OCI-LY7 (cell line): ENCODE measurements around the gene OST4. TPM values are rescaled to one million over a fixed set of nuclear protein-coding genes. Genes with fewer than 3 reads are reported as not detected.

Experiments used
- BruUV-seq: library from RNA; stranded (reverse); fragments of 400-500 nt; replicated peaks from 2 replicates; lab custom pipeline; 2021; lab: Mats Ljungman, UMichigan
- CTCF ChIA-PET: fragments of 300-600 bp; sonication (Branson Sonifier 250); formaldehyde crosslinking; loops from one replicate; lab custom pipeline; 2022; ENCODE audit warnings: antibody characterized with exemption; ENCODE audit not compliant: unreplicated experiment; lab: Charles Lee
- POLR2A ChIA-PET: fragments of 300-600 bp; sonication (Branson Sonifier 250); formaldehyde crosslinking; loops from one replicate; lab custom pipeline; 2022; ENCODE audit warnings: antibody characterized with exemption; lab: Charles Lee
- DNase-seq: peaks from one replicate; pipeline ENCODE4 v3.0.0-alpha.2; 2015; ENCODE audit warnings: low spot score
- H2AFZ ChIP-seq: fragments of 200-600 bp; sonication (generic), shearing (Covaris generic); 2 replicates; pipeline ENCODE4 v1.6.1; 2014; ENCODE audit warnings: mild to moderate bottlenecking, antibody characterized with exemption, low read length, moderate library complexity
- H3K27ac ChIP-seq: fragments of 200-600 bp; sonication (generic); 2 replicates; pipeline ENCODE4 v1.5.1; 2014; ENCODE audit warnings: mixed run types, low read depth, mild to moderate bottlenecking, moderate library complexity, low read length, inconsistent platforms; ENCODE audit not compliant: poor library complexity, severe bottlenecking
- H3K36me3 ChIP-seq: fragments of 200-600 bp; sonication (generic); 2 replicates; pipeline ENCODE4 v1.6.1; 2014; ENCODE audit warnings: mild to moderate bottlenecking, antibody characterized with exemption, low read length, moderate library complexity, mixed read lengths; ENCODE audit not compliant: insufficient read depth
- H3K4me1 ChIP-seq: fragments of 200-600 bp; sonication (generic); 2 replicates; pipeline ENCODE4 v1.5.1; 2014; ENCODE audit warnings: mild to moderate bottlenecking, low read length; ENCODE audit not compliant: insufficient read depth, poor library complexity, severe bottlenecking
- H3K4me2 ChIP-seq: fragments of 200-600 bp; sonication (generic); 2 replicates; pipeline ENCODE4 v1.6.1; 2014; ENCODE audit warnings: mild to moderate bottlenecking, low read length
- H3K4me3 ChIP-seq: fragments of 200-600 bp; sonication (generic); 2 replicates; pipeline ENCODE4 v1.5.1; 2014; ENCODE audit warnings: mild to moderate bottlenecking, low read depth, low read length; ENCODE audit not compliant: poor library complexity, severe bottlenecking
- H3K79me2 ChIP-seq: fragments of 200-600 bp; sonication (generic); 2 replicates; pipeline ENCODE4 v1.6.1; 2016; ENCODE audit warnings: low read depth, mild to moderate bottlenecking, low read length, moderate library complexity, mixed read lengths; ENCODE audit not compliant: insufficient read depth
- H3K9me2 ChIP-seq: fragments of 200-600 bp; sonication (generic); 2 replicates; pipeline ENCODE4 v1.6.1; 2016; ENCODE audit warnings: mild to moderate bottlenecking, low read length, mixed read lengths; ENCODE audit not compliant: insufficient read depth
- H3K9me3 ChIP-seq: fragments of 200-600 bp; sonication (generic); 2 replicates; pipeline ENCODE4 v1.6.1; 2014; ENCODE audit warnings: mild to moderate bottlenecking, mixed run types, low read length, mixed read lengths
- H4K20me1 ChIP-seq: fragments of 200-600 bp; sonication (generic); 2 replicates; pipeline ENCODE4 v1.6.1; 2014; ENCODE audit warnings: mild to moderate bottlenecking, antibody characterized with exemption, low read length, moderate library complexity, mixed read lengths; ENCODE audit not compliant: insufficient read depth
- EZH2phosphoT487 ChIP-seq: fragments of 200-600 bp; sonication (generic); IDR thresholded peaks from 2 replicates; pipeline ENCODE4 v1.6.1; 2018; ENCODE audit warnings: low read depth, borderline replicate concordance, mild to moderate bottlenecking, mixed run types, antibody characterized with exemption, low read length, moderate library complexity, mixed read lengths
- intact Hi-C: fragments of 100-400 bp; cut with micrococcal nuclease; formaldehyde crosslinking; loops from one replicate; pipeline ENCODE4 v1.10.0; 2022; ENCODE audit not compliant: unreplicated experiment
- total RNA-seq, 2 experiments: library from RNA; depleted of rRNA in 1 of 2; stranded (reverse); fragments of >200 nt in 1 of 2; shearing (Covaris generic) in 1 of 2; gene quantifications; 2 replicates each; pipeline ENCODE4 v1.2.3, GENCODE V29; 2014 to 2022
- TF ChIP-seq, protein P1 (sequence below): fragments of 200-600 bp; sonication (generic); conservative IDR thresholded peaks from 2 replicates; pipeline ENCODE4 v1.5.1; 2014; ENCODE audit warnings: mild to moderate bottlenecking, antibody characterized with exemption, low read length, moderate library complexity, mixed read lengths

OST4 gene
- total RNA-seq, 2 experiments from 2014 or later: 214 to 267 TPM

DNA sequence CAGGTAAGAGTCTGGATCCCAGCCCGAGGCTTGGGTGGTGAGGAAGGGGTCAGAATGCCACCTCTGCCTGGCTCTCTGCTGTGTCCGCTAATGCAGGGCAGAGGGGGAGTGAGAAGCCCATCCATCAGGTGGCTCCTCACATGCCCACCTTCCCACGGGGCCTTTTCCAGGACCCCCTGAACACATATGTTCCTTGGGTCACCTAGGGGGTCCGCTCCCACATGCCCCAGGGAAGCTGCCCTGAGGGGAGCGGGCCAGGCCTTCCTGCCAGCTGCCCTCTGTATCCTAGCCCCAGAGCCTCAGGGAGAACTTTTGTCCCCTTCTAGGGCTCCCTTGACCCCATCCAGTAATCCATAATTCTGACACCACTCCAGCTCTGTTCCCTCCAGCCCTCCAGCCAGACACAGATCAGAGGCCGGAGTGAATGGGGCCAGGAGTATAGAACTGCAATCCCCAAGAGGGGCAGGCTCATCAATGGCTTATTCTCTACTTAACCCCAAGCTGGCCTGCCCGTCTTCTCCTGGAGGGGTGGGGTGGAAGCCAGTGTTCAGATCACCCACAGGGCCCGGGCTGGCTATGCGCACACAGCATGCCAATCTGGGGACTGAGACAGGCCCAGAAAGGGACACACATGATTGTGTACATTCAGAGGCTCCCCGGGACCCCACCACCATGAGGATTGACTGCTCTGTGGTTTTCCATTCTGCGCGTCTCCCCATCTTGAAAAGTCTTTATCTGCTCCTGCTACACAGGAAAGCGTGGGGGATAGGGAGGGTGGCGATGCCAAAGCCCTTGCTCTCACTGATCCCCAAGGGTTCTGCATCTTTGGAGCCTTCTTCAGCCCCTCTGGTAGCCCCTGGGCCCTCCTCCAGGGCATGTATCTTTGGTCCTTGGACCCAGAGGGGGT lies 8.0 kb upstream of the OST4 start:
- intact Hi-C loops: no loop called here
- peaks cover 58% of the 10 kb centered on the region for H3K4me1 ChIP-seq
- H3K27ac ChIP-seq: no peak overlapping the region
- no peak overlapping the region for H3K4me3 ChIP-seq
- H2AFZ ChIP-seq: no peak overlapping the region
- no peaks in the 10 kb centered on the region for H3K36me3 ChIP-seq
- no peak for DNase-seq
- H4K20me1 ChIP-seq: no peaks in the 10 kb centered on the region
- H3K9me3 ChIP-seq: no peaks in the 10 kb centered on the region
- H3K4me2 ChIP-seq: no peak overlapping the region
- H3K9me2 ChIP-seq: no peaks in the 10 kb centered on the region
- TF ChIP-seq, protein P1, sequence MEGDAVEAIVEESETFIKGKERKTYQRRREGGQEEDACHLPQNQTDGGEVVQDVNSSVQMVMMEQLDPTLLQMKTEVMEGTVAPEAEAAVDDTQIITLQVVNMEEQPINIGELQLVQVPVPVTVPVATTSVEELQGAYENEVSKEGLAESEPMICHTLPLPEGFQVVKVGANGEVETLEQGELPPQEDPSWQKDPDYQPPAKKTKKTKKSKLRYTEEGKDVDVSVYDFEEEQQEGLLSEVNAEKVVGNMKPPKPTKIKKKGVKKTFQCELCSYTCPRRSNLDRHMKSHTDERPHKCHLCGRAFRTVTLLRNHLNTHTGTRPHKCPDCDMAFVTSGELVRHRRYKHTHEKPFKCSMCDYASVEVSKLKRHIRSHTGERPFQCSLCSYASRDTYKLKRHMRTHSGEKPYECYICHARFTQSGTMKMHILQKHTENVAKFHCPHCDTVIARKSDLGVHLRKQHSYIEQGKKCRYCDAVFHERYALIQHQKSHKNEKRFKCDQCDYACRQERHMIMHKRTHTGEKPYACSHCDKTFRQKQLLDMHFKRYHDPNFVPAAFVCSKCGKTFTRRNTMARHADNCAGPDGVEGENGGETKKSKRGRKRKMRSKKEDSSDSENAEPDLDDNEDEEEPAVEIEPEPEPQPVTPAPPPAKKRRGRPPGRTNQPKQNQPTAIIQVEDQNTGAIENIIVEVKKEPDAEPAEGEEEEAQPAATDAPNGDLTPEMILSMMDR: no peak
- no peak for TF ChIP-seq EZH2phosphoT487
- no peaks in the 10 kb centered on the region for H3K79me2 ChIP-seq
- ChIA-PET CTCF (no interaction called here), POLR2A (interaction anchor here (0.6 kb wide), 1 partner anchor 91 kb away, joined by 3 read pairs; no protein-coding TSS in a partner anchor)
- no TSS peak for BruUV-seq

DNA sequence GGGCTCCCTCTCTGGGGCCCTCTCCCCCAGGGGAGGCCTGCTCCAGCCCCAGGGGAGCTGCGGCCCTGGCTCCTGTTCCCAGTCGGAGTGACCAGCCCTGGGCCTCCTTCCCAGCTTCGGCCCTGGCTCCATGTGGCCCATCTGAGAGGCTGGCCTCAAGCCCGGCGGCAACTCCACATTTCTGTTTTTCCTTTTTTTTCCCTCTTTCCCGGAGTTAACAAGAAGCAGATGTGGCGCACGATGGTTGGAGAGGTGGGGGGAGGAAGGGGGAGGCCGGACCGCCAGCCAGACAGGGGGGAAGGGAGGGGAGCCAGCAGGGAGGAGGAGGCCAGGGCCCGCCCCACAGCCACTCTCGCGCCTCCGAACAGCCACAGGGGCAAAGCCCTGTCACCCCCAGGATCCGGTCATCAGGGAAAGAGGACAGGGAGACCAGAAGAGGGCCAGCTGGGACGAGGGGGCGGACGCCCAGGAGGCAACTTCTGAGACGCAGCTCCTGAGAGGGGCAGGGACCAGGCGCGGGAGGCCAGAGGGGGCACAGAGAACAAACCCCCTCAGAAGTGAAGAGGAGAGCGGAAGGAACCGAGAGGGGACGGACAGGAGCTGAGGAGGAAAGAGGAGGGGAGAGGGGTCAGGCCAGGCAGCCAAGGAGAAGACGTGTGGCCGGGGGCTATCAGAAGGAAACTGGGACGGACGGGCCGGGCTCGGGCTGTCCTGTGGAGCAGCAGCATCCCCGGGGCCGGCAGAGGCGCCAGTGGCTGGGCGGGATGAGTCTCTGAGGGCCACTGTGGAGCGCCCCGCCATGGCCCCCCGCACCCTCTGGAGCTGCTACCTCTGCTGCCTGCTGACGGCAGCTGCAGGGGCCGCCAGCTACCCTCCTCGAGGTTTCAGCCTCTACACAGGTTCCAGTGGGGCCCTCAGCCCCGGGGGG lies 7.1 kb upstream of the OST4 start, which contains the start of gene EMILIN1:
Gene EMILIN1, plus strand, starts transcription at position 349 of the 928 bp plus-strand sequence. Its CDS starts 451 bp downstream, at position 800.
- TF ChIP-seq, protein P1: no peak
- no peak for TF ChIP-seq EZH2phosphoT487
- Histone ChIP-seq H3K4me3 (no peak within 1 kb of the TSS), H2AFZ (peak within 1 kb of the TSS; percentile 48; the same call in 1 of the 2 replicates), H3K4me1 (peaks cover 68% of the 10 kb centered on the region), H3K9me2 (no peaks in the 10 kb centered on the region), H3K9me3 (no peaks in the 10 kb centered on the region), H3K79me2 (no peaks in the 10 kb centered on the region), H3K36me3 (no peaks in the 10 kb centered on the region), H3K27ac (peak within 1 kb of the TSS; percentile 46), H4K20me1 (no peaks in the 10 kb centered on the region), H3K4me2 (peak within 1 kb of the TSS; percentile 35)
- CTCF ChIA-PET: no interaction called here
- no peak for DNase-seq
- no TSS peak for BruUV-seq
- POLR2A ChIA-PET: no interaction called here
- intact Hi-C loops: no loop called here
